ENCODE data around the gene ABAT. TPM values are rescaled to one million over a fixed set of nuclear protein-coding genes. Genes with fewer than 3 reads are reported as not detected.

The ABAT gene
- total RNA-seq, 8 experiments from 2014 or later, result 21.2 to 125 (median 84.4) TPM

GRCh38 chr16:8727131-8727806 is 52.9 kb downstream of the ABAT start:
- WGBS, 10 experiments, result 27 to 100% (median 74%) methylated on average over 1 to 9 of the region's 9 CpGs
- in situ Hi-C loops (cut with MboI; ENCODE audit: low pct_unique_long_range_greater_than_20kb in 2 of 9, low sequenced_read_pairs in 9 of 9, unreplicated experiment in 9 of 9), result no loop called here
- no peak overlapping the region for H3K4me3 ChIP-seq
- peak overlapping the region in 1 of 2 donors; percentile 37 for H3K27ac ChIP-seq
- peaks cover 31 to 34% of the 10 kb centered on the region in 2 donors for H3K4me1 ChIP-seq (replicated peaks in 1 of 2)
- peak; percentile 24 to 89 (median 81) for ATAC-seq (replicated peaks in 6 of 8)

- in situ Hi-C loops (cut with MboI; ENCODE audit: low pct_unique_long_range_greater_than_20kb in 2 of 9, low sequenced_read_pairs in 9 of 9, unreplicated experiment in 9 of 9), result no loop called here
Measured at GRCh38 chr16:8727857-8728618, 53.6 kb downstream of the ABAT start.

DNA sequence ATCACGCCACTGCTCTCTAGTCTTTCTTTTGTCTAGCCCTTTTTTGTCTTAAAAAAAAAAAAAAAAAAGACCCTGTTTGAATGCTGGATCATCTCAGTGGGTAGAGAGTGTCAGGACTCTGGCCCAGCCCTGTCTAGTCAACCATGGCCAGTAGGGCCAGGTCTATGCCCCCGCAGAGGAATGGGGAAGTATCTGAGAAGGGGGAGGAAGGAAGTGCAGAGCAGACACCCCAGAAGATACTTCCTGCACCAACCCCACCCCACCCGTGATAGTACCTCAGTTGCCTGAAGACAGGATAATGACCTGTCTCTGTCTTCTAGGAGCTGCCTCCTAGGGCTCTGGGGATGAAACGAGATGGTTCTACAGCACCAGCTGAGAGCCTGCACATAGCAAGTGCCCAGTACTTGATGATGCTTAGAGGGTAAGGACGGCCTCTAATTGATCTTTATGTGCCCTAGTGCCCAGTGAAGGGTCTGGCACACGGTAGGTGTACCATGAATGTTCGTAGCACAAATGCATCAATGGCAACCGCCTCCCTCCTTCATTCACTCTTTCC is 55.4 kb downstream of the ABAT start:
- in situ Hi-C loops (cut with MboI; ENCODE audit: low pct_unique_long_range_greater_than_20kb in 2 of 9, low sequenced_read_pairs in 9 of 9, unreplicated experiment in 9 of 9), result no loop called here
- Histone ChIP-seq H3K4me1 (replicated peaks in 1 of 2) (peaks cover 19 to 26% of the 10 kb centered on the region in 2 donors), H3K4me3 (no peak overlapping the region), H3K27ac (no peak overlapping the region)
- no peak for ATAC-seq (replicated peaks in 6 of 8)
- WGBS, 10 experiments, result 30 to 100% (median 95%) methylated on average over 1 to 7 of the region's 8 CpGs; no CpG with 5 or more reads in 4 of the 10 experiments

More at GRCh38 chr16:8727857-8728618, 53.6 kb downstream of the ABAT start:
- H3K4me1 ChIP-seq (replicated peaks in 1 of 2), result peaks cover 24 to 28% of the 10 kb centered on the region in 2 donors
- WGBS, 10 experiments, result 7 to 67% (median 53%) methylated on average over 1 to 10 of the region's 13 CpGs; no CpG with 5 or more reads in 1 of the 10 experiments
- ATAC-seq (replicated peaks in 6 of 8), result peak in 5 of 8 experiments; percentile 10 to 53 (median 33)
- H3K4me3 ChIP-seq, result no peak overlapping the region
- H3K27ac ChIP-seq, result no peak overlapping the region

GRCh38 chr16:8730335-8730915 is 56.0 kb downstream of the ABAT start:
- 30 to 100% (median 90%) methylated on average over 2 to 6 of the region's 8 CpGs; no CpG with 5 or more reads in 4 of the 10 experiments for WGBS, 10 experiments
- Histone ChIP-seq H3K4me3 (no peak overlapping the region), H3K27ac (no peak overlapping the region), H3K4me1 (replicated peaks in 1 of 2) (peaks cover 19 to 26% of the 10 kb centered on the region in 2 donors)
- in situ Hi-C loops (cut with MboI; ENCODE audit: low pct_unique_long_range_greater_than_20kb in 2 of 9, low sequenced_read_pairs in 9 of 9, unreplicated experiment in 9 of 9), result no loop called here
- ATAC-seq (replicated peaks in 6 of 8), result peak in 2 of 8 experiments; percentile 13 to 77

DNA sequence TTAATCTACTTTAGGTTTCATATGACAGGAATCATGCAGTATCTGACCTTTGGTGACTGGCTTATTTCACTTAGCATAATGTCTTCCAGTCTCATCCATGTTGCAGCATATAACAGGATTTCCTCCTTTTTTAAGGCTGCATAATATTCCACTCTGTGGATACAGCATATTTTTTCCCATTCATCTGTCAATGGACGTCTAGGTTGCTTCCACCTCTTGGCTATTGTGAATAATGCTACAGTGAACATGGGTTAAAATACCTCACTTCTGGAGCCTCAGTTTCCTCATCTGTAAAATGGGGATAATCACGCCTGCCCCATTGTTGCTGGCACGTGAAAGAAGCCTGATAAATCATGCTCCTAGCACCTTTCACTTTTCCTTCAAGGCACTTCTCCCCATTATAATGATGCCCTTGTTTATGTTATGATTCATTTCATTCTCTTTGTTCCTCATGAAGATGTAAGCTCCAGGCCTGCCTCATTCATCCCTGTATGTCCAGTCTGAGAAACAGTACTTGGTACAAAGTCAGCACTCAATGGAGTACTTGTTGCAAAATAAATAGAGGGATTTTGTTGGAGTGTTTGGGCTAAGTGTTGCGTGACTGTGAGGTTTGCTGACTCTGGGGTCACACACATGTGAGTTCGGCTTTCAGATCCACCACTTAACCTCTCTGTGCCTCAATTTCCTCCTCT is 59.6 kb downstream of the ABAT start:
- Histone ChIP-seq H3K4me1 (replicated peaks in 1 of 2) (peaks cover under 1% of the 10 kb centered on the region in 2 donors), H3K27ac (no peak overlapping the region), H3K4me3 (no peak overlapping the region)
- in situ Hi-C loops (cut with MboI; ENCODE audit: low pct_unique_long_range_greater_than_20kb in 2 of 9, low sequenced_read_pairs in 9 of 9, unreplicated experiment in 9 of 9), result no loop called here
- no peak for ATAC-seq (replicated peaks in 6 of 8)
- 40 to 100% (median 90%) methylated on average over 1 to 4 of the region's 5 CpGs; no CpG with 5 or more reads in 4 of the 10 experiments for WGBS, 10 experiments

- ATAC-seq (replicated peaks in 6 of 8), result no peak
Measured at GRCh38 chr16:8735574-8735973, 61.2 kb downstream of the ABAT start.

GRCh38 chr16:8736123-8736668 is 61.8 kb downstream of the ABAT start:
- in situ Hi-C loops (cut with MboI; ENCODE audit: low pct_unique_long_range_greater_than_20kb in 2 of 9, low sequenced_read_pairs in 9 of 9, unreplicated experiment in 9 of 9), result no loop called here
- Histone ChIP-seq H3K4me3 (no peak overlapping the region), H3K4me1 (replicated peaks in 1 of 2) (peaks cover 0 to 10% of the 10 kb centered on the region in 2 donors), H3K27ac (no peak overlapping the region)
- ATAC-seq (replicated peaks in 6 of 8), result peak in 2 of 8 experiments; percentile 29 to 82
- 0 to 80% (median 60%) methylated on average over 1 to 3 of the region's 9 CpGs; no CpG with 5 or more reads in 5 of the 10 experiments for WGBS, 10 experiments

More at GRCh38 chr16:8735574-8735973, 61.2 kb downstream of the ABAT start:
- Histone ChIP-seq H3K4me1 (replicated peaks in 1 of 2) (peaks cover 0 to 6% of the 10 kb centered on the region in 2 donors), H3K27ac (no peak overlapping the region), H3K4me3 (no peak overlapping the region)
- WGBS, 10 experiments, result 60 to 100% (median 87%) methylated on average over 1 to 5 of the region's 5 CpGs; no CpG with 5 or more reads in 6 of the 10 experiments
- in situ Hi-C loops (cut with MboI; ENCODE audit: low pct_unique_long_range_greater_than_20kb in 2 of 9, low sequenced_read_pairs in 9 of 9, unreplicated experiment in 9 of 9), result no loop called here

GRCh38 chr16:8739151-8739550 is 64.7 kb downstream of the ABAT start:
- WGBS, 10 experiments, result 0 to 95% (median 66%) methylated on average over 1 to 5 of the region's 6 CpGs
- no peak overlapping the region for H3K27ac ChIP-seq
- no peak for ATAC-seq (replicated peaks in 6 of 8)
- H3K4me3 ChIP-seq, result no peak overlapping the region
- in situ Hi-C loops (cut with MboI; ENCODE audit: low pct_unique_long_range_greater_than_20kb in 2 of 9, low sequenced_read_pairs in 9 of 9, unreplicated experiment in 9 of 9), result no loop called here
- peaks cover 0 to 10% of the 10 kb centered on the region in 2 donors for H3K4me1 ChIP-seq (replicated peaks in 1 of 2)

GRCh38 chr16:8739989-8740704 is 65.7 kb downstream of the ABAT start:
- peaks cover 0 to 10% of the 10 kb centered on the region in 2 donors for H3K4me1 ChIP-seq (replicated peaks in 1 of 2)
- H3K27ac ChIP-seq, result peak overlapping the region in 1 of 2 donors; percentile 56
- no peak overlapping the region for H3K4me3 ChIP-seq
- in situ Hi-C loops (cut with MboI; ENCODE audit: low pct_unique_long_range_greater_than_20kb in 2 of 9, low sequenced_read_pairs in 9 of 9, unreplicated experiment in 9 of 9), result no loop called here
- ATAC-seq (replicated peaks in 6 of 8), result no peak
- WGBS, 10 experiments, result 0 to 93% (median 80%) methylated on average over 2 to 10 of the region's 13 CpGs; no CpG with 5 or more reads in 1 of the 10 experiments

DNA sequence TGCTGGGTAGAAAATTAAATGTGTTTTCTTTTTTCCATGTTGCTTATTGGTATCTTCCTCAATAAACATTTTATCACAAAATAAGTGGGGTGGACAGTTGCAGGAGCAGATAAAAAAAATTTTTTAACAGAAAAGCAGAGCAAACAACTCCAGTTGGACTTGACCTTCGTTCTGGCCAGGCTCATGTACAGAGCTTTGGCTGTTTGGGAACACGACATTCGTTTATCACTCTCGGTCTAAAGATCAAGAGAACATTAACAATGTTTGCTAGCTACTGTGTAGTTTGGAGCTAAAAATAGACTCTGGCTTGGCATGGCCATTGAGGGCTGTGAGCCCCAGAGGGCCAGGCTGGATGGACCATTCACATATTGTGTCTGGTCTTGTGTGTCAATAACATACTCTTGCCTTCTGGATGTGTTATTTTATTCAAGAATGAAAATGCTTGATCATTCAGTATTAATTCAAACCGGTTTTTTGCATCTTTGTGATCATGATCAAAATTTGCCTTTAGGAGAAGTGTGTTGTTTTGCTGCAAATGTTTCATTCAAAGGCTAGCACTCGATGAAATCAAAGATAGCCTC is 66.4 kb downstream of the ABAT start:
- WGBS, 10 experiments, result 0 to 96% (median 81%) methylated on average over 3 to 6 of the region's 6 CpGs; no CpG with 5 or more reads in 1 of the 10 experiments
- ATAC-seq (replicated peaks in 6 of 8), result peak in 3 of 8 experiments; percentile 29 to 88 (median 33)
- H3K27ac ChIP-seq, result no peak overlapping the region
- in situ Hi-C loops (cut with MboI; ENCODE audit: low pct_unique_long_range_greater_than_20kb in 2 of 9, low sequenced_read_pairs in 9 of 9, unreplicated experiment in 9 of 9), result no loop called here
- peaks cover 0 to 10% of the 10 kb centered on the region in 2 donors for H3K4me1 ChIP-seq (replicated peaks in 1 of 2)
- H3K4me3 ChIP-seq, result no peak overlapping the region

GRCh38 chr16:8741636-8742035 is 67.2 kb downstream of the ABAT start:
- Histone ChIP-seq H3K4me1 (replicated peaks in 1 of 2) (peaks cover 0 to 10% of the 10 kb centered on the region in 2 donors), H3K27ac (peak overlapping the region in 1 of 2 donors; percentile 37), H3K4me3 (no peak overlapping the region)
- WGBS, 10 experiments, result 40 to 100% (median 90%) methylated on average over 1 to 2 of the region's 2 CpGs; no CpG with 5 or more reads in 3 of the 10 experiments
- no peak for ATAC-seq (replicated peaks in 6 of 8)
- in situ Hi-C loops (cut with MboI; ENCODE audit: low pct_unique_long_range_greater_than_20kb in 2 of 9, low sequenced_read_pairs in 9 of 9, unreplicated experiment in 9 of 9), result no loop called here
